H9 (cell line): ENCODE measurements around the gene CSTF1. TPM values are rescaled to one million over a fixed set of nuclear protein-coding genes. Genes with fewer than 3 reads are reported as not detected.

Experiments
- DNase-seq: peaks from one replicate; pipeline ENCODE4 v3.0.0-alpha.2; 2017
- H2AFZ ChIP-seq: one replicate; pipeline ENCODE4 v1.6.1; 2013; ENCODE audit warnings: mild to moderate bottlenecking, low read length, control low read depth, moderate library complexity
- H2AK5ac ChIP-seq: 2 replicates; pipeline ENCODE4 v1.6.1; 2013; ENCODE audit warnings: low read length, control low read depth, mixed read lengths; ENCODE audit not compliant: insufficient read length
- H2BK120ac ChIP-seq: one replicate; pipeline ENCODE4 v1.6.1; 2013; ENCODE audit warnings: low read depth, mild to moderate bottlenecking, low read length, control low read depth, inconsistent platforms; ENCODE audit not compliant: poor library complexity, severe bottlenecking
- H2BK12ac ChIP-seq: 2 replicates; pipeline ENCODE4 v1.6.1; 2013; ENCODE audit warnings: low read length, control low read depth, mixed read lengths, low read depth; ENCODE audit not compliant: insufficient read length
- H2BK15ac ChIP-seq: 2 replicates; pipeline ENCODE4 v1.6.1; 2013; ENCODE audit warnings: low read depth, low read length, control low read depth
- H2BK20ac ChIP-seq: one replicate; pipeline ENCODE4 v1.6.1; 2013; ENCODE audit warnings: low read depth, mild to moderate bottlenecking, low read length, control low read depth, inconsistent platforms; ENCODE audit not compliant: poor library complexity, severe bottlenecking
- H2BK5ac ChIP-seq: 2 replicates; pipeline ENCODE4 v1.6.1; 2013; ENCODE audit warnings: low read length, control low read depth, mixed read lengths; ENCODE audit not compliant: insufficient read length
- H3K14ac ChIP-seq: 2 replicates; pipeline ENCODE4 v1.6.1; 2013; ENCODE audit warnings: low read length, control low read depth; ENCODE audit not compliant: insufficient read depth
- H3K18ac ChIP-seq: 2 replicates; pipeline ENCODE4 v1.6.1; 2013; ENCODE audit warnings: low read depth, mild to moderate bottlenecking, mixed read lengths, low read length, control low read depth; ENCODE audit not compliant: insufficient read length
- H3K23ac ChIP-seq: 2 replicates; pipeline ENCODE4 v1.6.1; 2013; ENCODE audit warnings: low read length, control low read depth, mixed read lengths, low read depth; ENCODE audit not compliant: insufficient read length
- H3K23me2 ChIP-seq: 2 replicates; pipeline ENCODE4 v1.6.1; 2013; ENCODE audit warnings: low read depth, mild to moderate bottlenecking, mixed read lengths, low read length, control low read depth; ENCODE audit not compliant: insufficient read length, poor library complexity, severe bottlenecking
- H3K27ac ChIP-seq: 2 replicates; pipeline ENCODE4 v1.5.1; 2013; ENCODE audit warnings: low read length, control low read depth, mixed read lengths, low read depth; ENCODE audit not compliant: insufficient read length
- H3K27me3 ChIP-seq: 2 replicates; pipeline ENCODE4 v1.6.1; 2013; ENCODE audit warnings: low read length, control low read depth, inconsistent platforms; ENCODE audit not compliant: insufficient read depth
- H3K4ac ChIP-seq: 2 replicates; pipeline ENCODE4 v1.6.1; 2013; ENCODE audit warnings: low read depth, mild to moderate bottlenecking, control low read depth, inconsistent platforms, low read length, moderate library complexity
- H3K4me1 ChIP-seq: 2 replicates; pipeline ENCODE4 v1.6.1; 2013; ENCODE audit warnings: low read length, control low read depth, inconsistent platforms; ENCODE audit not compliant: insufficient read depth
- H3K4me2 ChIP-seq: 2 replicates; pipeline ENCODE4 v1.6.1; 2013; ENCODE audit warnings: low read length, control low read depth, mixed read lengths; ENCODE audit not compliant: insufficient read length, insufficient read depth
- H3K56ac ChIP-seq: 2 replicates; pipeline ENCODE4 v1.6.1; 2013; ENCODE audit warnings: low read depth, mild to moderate bottlenecking, mixed read lengths, low read length, control low read depth; ENCODE audit not compliant: insufficient read length
- H3K79me1 ChIP-seq: 2 replicates; pipeline ENCODE4 v1.6.1; 2013; ENCODE audit warnings: low read depth, mild to moderate bottlenecking, moderate library complexity, low read length, control low read depth, inconsistent platforms; ENCODE audit not compliant: insufficient read depth, poor library complexity, severe bottlenecking
- H3K79me2 ChIP-seq: 2 replicates; pipeline ENCODE4 v1.6.1; 2013; ENCODE audit warnings: low read length, control low read depth, inconsistent platforms; ENCODE audit not compliant: insufficient read depth
- H3K9ac ChIP-seq: 2 replicates; pipeline ENCODE4 v1.6.1; 2013; ENCODE audit warnings: low read length, control low read depth, mixed read lengths; ENCODE audit not compliant: insufficient read length; ENCODE audit errors: extremely low read depth
- H3K9me3 ChIP-seq: one replicate; pipeline ENCODE4 v1.6.1; 2013; ENCODE audit warnings: low read depth, low read length, inconsistent platforms; ENCODE audit not compliant: control insufficient read depth
- H3T11ph ChIP-seq: one replicate; pipeline ENCODE4 v1.6.1; 2013; ENCODE audit warnings: mild to moderate bottlenecking, low read length, control low read depth, inconsistent platforms
- H4K20me1 ChIP-seq: one replicate; pipeline ENCODE4 v1.6.1; 2013; ENCODE audit not compliant: control insufficient read depth, insufficient read length, insufficient read depth
- H4K5ac ChIP-seq: 2 replicates; pipeline ENCODE4 v1.6.1; 2013; ENCODE audit warnings: low read depth, mild to moderate bottlenecking, mixed read lengths, low read length, control low read depth; ENCODE audit not compliant: insufficient read length
- H4K8ac ChIP-seq: replicated peaks from 2 replicates; pipeline ENCODE4 v1.6.1; 2013; ENCODE audit warnings: low read length, control low read depth, mixed read lengths, low read depth; ENCODE audit not compliant: insufficient read length
- H4K91ac ChIP-seq: 2 replicates; pipeline ENCODE4 v1.6.1; 2013; ENCODE audit warnings: low read depth, mild to moderate bottlenecking, moderate library complexity, mixed read lengths, low read length, control low read depth; ENCODE audit not compliant: insufficient read length
- H3K27ac Mint-ChIP-seq, 3 experiments: 2 replicates in 2 of 3; 3 replicates in 1 of 3; pipeline ENCODE4 v1.8.0; 2020 to 2021; ENCODE audit warnings: mixed read lengths in 3 of 3, mild to moderate bottlenecking in 1 of 3, moderate library complexity in 1 of 3
- H3K27me3 Mint-ChIP-seq: 2 replicates; pipeline ENCODE4 v1.8.0; 2021; ENCODE audit warnings: low read depth, mild to moderate bottlenecking, moderate library complexity, mixed read lengths
- H3K36me3 Mint-ChIP-seq, 3 experiments: 2 replicates in 2 of 3; 3 replicates in 1 of 3; pipeline ENCODE4 v1.8.0; 2020 to 2021; ENCODE audit warnings: low read depth in 3 of 3, mixed read lengths in 3 of 3; ENCODE audit not compliant: insufficient read depth in 1 of 3
- H3K4me1 Mint-ChIP-seq, 2 experiments: 2 replicates each; pipeline ENCODE4 v1.8.0; 2020; ENCODE audit warnings: mixed read lengths in 2 of 2
- H3K4me3 Mint-ChIP-seq, 2 experiments: 2 replicates in 1 of 2; 3 replicates in 1 of 2; pipeline ENCODE4 v1.8.0; 2020 to 2021; ENCODE audit warnings: mild to moderate bottlenecking in 2 of 2, mixed read lengths in 2 of 2, moderate library complexity in 1 of 2
- H3K9me3 Mint-ChIP-seq, 2 experiments: 2 replicates in 1 of 2; 3 replicates in 1 of 2; pipeline ENCODE4 v1.8.0; 2020; ENCODE audit warnings: mild to moderate bottlenecking in 2 of 2, mixed read lengths in 2 of 2, moderate library complexity in 1 of 2
- WGBS: extraction: QIAGEN DNeasy Blood & Tissue Kit; methylation state at CpG from one replicate; pipeline ENCODE4 v1.1.7; 2013; ENCODE audit warnings: missing lambda C conversion rate, low lambda C conversion rate, mixed read lengths; ENCODE audit not compliant: insufficient read length; ENCODE audit errors: extremely low coverage; 5-methylcytosine and 5-hydroxymethylcytosine counted together
- total RNA-seq: library from RNA; stranded (reverse); gene quantifications from 2 replicates; pipeline ENCODE4 v1.2.1, GENCODE V29; 2021
- TF ChIP-seq, protein P1 (sequence below): fragments of 200-600 bp; sonication (generic); conservative IDR thresholded peaks from 3 replicates; pipeline ENCODE4 v1.8.0; 2021; ENCODE audit warnings: antibody characterized with exemption, mild to moderate bottlenecking

The CSTF1 gene
- total RNA-seq, 1 experiment from 2014 or later = 72.9 TPM

DNA sequence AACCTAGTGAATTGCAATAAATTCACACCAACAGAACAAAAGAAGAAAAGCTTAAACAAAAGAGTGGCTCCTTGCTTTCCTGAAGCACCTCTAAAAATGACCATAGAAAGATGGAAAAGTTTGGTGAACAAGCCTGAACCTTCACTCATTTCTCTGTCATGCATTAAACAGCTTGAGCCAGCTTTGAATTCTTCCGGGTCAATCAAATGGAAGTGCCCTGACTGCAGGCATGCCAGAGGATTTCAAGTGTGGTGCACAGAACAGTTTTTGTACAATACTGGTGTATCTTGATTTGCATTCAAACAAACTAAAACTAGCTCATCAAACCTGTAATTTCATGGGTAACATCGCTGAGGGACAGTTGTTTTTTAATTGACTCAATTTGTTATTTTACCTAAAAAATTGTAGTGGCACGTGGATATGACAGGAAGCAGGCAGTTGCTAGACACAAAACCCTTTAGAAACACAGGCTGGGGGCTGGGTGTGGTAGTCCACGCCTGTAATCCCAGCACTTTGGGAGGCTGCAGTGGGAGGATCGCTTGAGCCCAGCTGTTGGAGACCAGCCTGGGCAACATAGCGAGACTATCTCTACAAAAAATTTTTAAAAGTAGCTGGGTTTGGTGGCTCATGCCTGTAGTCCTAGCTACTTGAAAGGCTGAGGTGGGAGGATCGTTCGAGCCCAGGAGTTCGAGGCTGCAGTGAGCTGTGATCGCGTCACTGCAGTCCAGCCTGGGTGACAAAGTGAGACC, 28.7 kb downstream of the CSTF1 start:
- TF ChIP-seq, protein P1, sequence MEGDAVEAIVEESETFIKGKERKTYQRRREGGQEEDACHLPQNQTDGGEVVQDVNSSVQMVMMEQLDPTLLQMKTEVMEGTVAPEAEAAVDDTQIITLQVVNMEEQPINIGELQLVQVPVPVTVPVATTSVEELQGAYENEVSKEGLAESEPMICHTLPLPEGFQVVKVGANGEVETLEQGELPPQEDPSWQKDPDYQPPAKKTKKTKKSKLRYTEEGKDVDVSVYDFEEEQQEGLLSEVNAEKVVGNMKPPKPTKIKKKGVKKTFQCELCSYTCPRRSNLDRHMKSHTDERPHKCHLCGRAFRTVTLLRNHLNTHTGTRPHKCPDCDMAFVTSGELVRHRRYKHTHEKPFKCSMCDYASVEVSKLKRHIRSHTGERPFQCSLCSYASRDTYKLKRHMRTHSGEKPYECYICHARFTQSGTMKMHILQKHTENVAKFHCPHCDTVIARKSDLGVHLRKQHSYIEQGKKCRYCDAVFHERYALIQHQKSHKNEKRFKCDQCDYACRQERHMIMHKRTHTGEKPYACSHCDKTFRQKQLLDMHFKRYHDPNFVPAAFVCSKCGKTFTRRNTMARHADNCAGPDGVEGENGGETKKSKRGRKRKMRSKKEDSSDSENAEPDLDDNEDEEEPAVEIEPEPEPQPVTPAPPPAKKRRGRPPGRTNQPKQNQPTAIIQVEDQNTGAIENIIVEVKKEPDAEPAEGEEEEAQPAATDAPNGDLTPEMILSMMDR = no peak
- H3K18ac ChIP-seq = no peak overlapping the region
- no CpG with 5 or more reads among the region's 11 CpGs for WGBS

More for the DNA sequence above, 28.7 kb downstream of the CSTF1 start:
- H3K56ac ChIP-seq = no peak overlapping the region
- no peaks in the 10 kb centered on the region for H3K9me3 ChIP-seq
- H2BK20ac ChIP-seq = no peak overlapping the region
- no peaks in the 10 kb centered on the region; the same call in 1 of the 2 replicates for H3K27me3 ChIP-seq
- no peaks in the 10 kb centered on the region for H3K9me3 Mint-ChIP-seq
- H2BK12ac ChIP-seq = no peak overlapping the region
- H4K20me1 ChIP-seq = no peaks in the 10 kb centered on the region
- no peaks in the 10 kb centered on the region; the same call in 1 of the 2 replicates for H3K4me1 ChIP-seq
- DNase-seq = no peak
- no peak overlapping the region for H2BK120ac ChIP-seq
- H3K27ac Mint-ChIP-seq = no peak overlapping the region
- H3K4me1 Mint-ChIP-seq = peaks cover 9 to 10% of the 10 kb centered on the region in 2 experiments
- no peak overlapping the region for H3K4me2 ChIP-seq
- H4K5ac ChIP-seq = no peak overlapping the region
- H3K4me3 Mint-ChIP-seq = no peak overlapping the region
- H3K27me3 Mint-ChIP-seq = peaks cover 75% of the 10 kb centered on the region
- no peak overlapping the region for H3K4ac ChIP-seq
- no peak overlapping the region for H4K91ac ChIP-seq
- no peak overlapping the region for H3K14ac ChIP-seq
- H4K8ac ChIP-seq = no peak overlapping the region
- no peaks in the 10 kb centered on the region for H3K23me2 ChIP-seq
- H2AK5ac ChIP-seq = no peak overlapping the region
- H2BK5ac ChIP-seq = no peak overlapping the region
- no peak overlapping the region for H3K9ac ChIP-seq
- no peaks in the 10 kb centered on the region for H3K79me2 ChIP-seq
- H3K23ac ChIP-seq = no peak overlapping the region
- no peak overlapping the region for H2AFZ ChIP-seq
- H3T11ph ChIP-seq = no peak overlapping the region
- no peak overlapping the region for H2BK15ac ChIP-seq
- no peaks in the 10 kb centered on the region for H3K79me1 ChIP-seq
- no peak overlapping the region for H3K27ac ChIP-seq
- H3K36me3 Mint-ChIP-seq = no peaks in the 10 kb centered on the region
